ENCODE measurements around the gene WNK2.

The WNK2 gene

GRCh38 chr9:93147632-93148031 is 36.3 kb upstream of the WNK2 start:
- Histone ChIP-seq H3K27me3 (ENCODE audit: insufficient read depth, low read length) (no peaks in the 10 kb centered on the region), H3K4me1 (ENCODE audit: insufficient read depth, low read length) (no peaks in the 10 kb centered on the region; the same call in 1 of the 2 replicates), H3K27ac (ENCODE audit: low read depth, low read length) (no peak overlapping the region), H3K9ac (ENCODE audit: low read depth, low read length) (no peak overlapping the region), H3K9me3 (ENCODE audit: insufficient read depth, low read depth, low read length) (no peaks in the 10 kb centered on the region), H3K4me3 (ENCODE audit: low read length) (no peak overlapping the region), H3K36me3 (ENCODE audit: insufficient read depth, low read length) (no peaks in the 10 kb centered on the region)
- WGBS = 96% methylated on average over 1 of the region's 2 CpGs

GRCh38 chr9:93148721-93149120 is 35.2 kb upstream of the WNK2 start:
- H3K27ac ChIP-seq (ENCODE audit: low read depth, low read length) = no peak overlapping the region

GRCh38 chr9:93149361-93149760 is 34.6 kb upstream of the WNK2 start:
- H3K4me3 ChIP-seq (ENCODE audit: low read length) = no peak overlapping the region
- 100% methylated on average over 1 of the region's 1 CpG for WGBS
- no peaks in the 10 kb centered on the region for H3K9me3 ChIP-seq (ENCODE audit: insufficient read depth, low read depth, low read length)
- H3K27me3 ChIP-seq (ENCODE audit: insufficient read depth, low read length) = no peaks in the 10 kb centered on the region
- H3K9ac ChIP-seq (ENCODE audit: low read depth, low read length) = no peak overlapping the region
- no peak overlapping the region for H3K27ac ChIP-seq (ENCODE audit: low read depth, low read length)
- H3K36me3 ChIP-seq (ENCODE audit: insufficient read depth, low read length) = no peaks in the 10 kb centered on the region
- H3K4me1 ChIP-seq (ENCODE audit: insufficient read depth, low read length) = no peaks in the 10 kb centered on the region; the same call in 1 of the 2 replicates

More at GRCh38 chr9:93148721-93149120, 35.2 kb upstream of the WNK2 start:
- Histone ChIP-seq H3K9me3 (ENCODE audit: insufficient read depth, low read depth, low read length) (no peaks in the 10 kb centered on the region), H3K9ac (ENCODE audit: low read depth, low read length) (no peak overlapping the region), H3K4me1 (ENCODE audit: insufficient read depth, low read length) (no peaks in the 10 kb centered on the region; the same call in 1 of the 2 replicates), H3K27me3 (ENCODE audit: insufficient read depth, low read length) (no peaks in the 10 kb centered on the region), H3K36me3 (ENCODE audit: insufficient read depth, low read length) (no peaks in the 10 kb centered on the region), H3K4me3 (ENCODE audit: low read length) (no peak overlapping the region)
- 84% methylated on average over 2 of the region's 2 CpGs for WGBS

- WGBS = 91% methylated on average over 10 of the region's 10 CpGs
- Histone ChIP-seq H3K27ac (ENCODE audit: low read depth, low read length) (no peak overlapping the region), H3K27me3 (ENCODE audit: insufficient read depth, low read length) (no peaks in the 10 kb centered on the region), H3K9me3 (ENCODE audit: insufficient read depth, low read depth, low read length) (no peaks in the 10 kb centered on the region), H3K36me3 (ENCODE audit: insufficient read depth, low read length) (no peaks in the 10 kb centered on the region), H3K9ac (ENCODE audit: low read depth, low read length) (no peak overlapping the region), H3K4me1 (ENCODE audit: insufficient read depth, low read length) (no peaks in the 10 kb centered on the region), H3K4me3 (ENCODE audit: low read length) (no peak overlapping the region)
Measured at GRCh38 chr9:93151097-93151784, 32.7 kb upstream of the WNK2 start.

- H3K27me3 ChIP-seq (ENCODE audit: insufficient read depth, low read length) = no peaks in the 10 kb centered on the region
- no peaks in the 10 kb centered on the region for H3K9me3 ChIP-seq (ENCODE audit: insufficient read depth, low read depth, low read length)
- H3K36me3 ChIP-seq (ENCODE audit: insufficient read depth, low read length) = no peaks in the 10 kb centered on the region
- H3K9ac ChIP-seq (ENCODE audit: low read depth, low read length) = no peak overlapping the region
- H3K27ac ChIP-seq (ENCODE audit: low read depth, low read length) = no peak overlapping the region
- no peak overlapping the region for H3K4me3 ChIP-seq (ENCODE audit: low read length)
- 80% methylated on average over 14 of the region's 14 CpGs for WGBS
- H3K4me1 ChIP-seq (ENCODE audit: insufficient read depth, low read length) = no peaks in the 10 kb centered on the region
Measured at GRCh38 chr9:93154293-93154903, 29.5 kb upstream of the WNK2 start.

GRCh38 chr9:93155716-93156474 is 28.0 kb upstream of the WNK2 start:
- Histone ChIP-seq H3K4me3 (ENCODE audit: low read length) (no peak overlapping the region), H3K27me3 (ENCODE audit: insufficient read depth, low read length) (no peaks in the 10 kb centered on the region), H3K27ac (ENCODE audit: low read depth, low read length) (no peak overlapping the region), H3K9ac (ENCODE audit: low read depth, low read length) (no peak overlapping the region), H3K9me3 (ENCODE audit: insufficient read depth, low read depth, low read length) (no peaks in the 10 kb centered on the region), H3K4me1 (ENCODE audit: insufficient read depth, low read length) (no peaks in the 10 kb centered on the region), H3K36me3 (ENCODE audit: insufficient read depth, low read length) (no peaks in the 10 kb centered on the region)
- WGBS = 89% methylated on average over 16 of the region's 16 CpGs

- Histone ChIP-seq H3K27ac (ENCODE audit: low read depth, low read length) (no peak overlapping the region), H3K4me1 (ENCODE audit: insufficient read depth, low read length) (no peaks in the 10 kb centered on the region), H3K9me3 (ENCODE audit: insufficient read depth, low read depth, low read length) (no peaks in the 10 kb centered on the region), H3K27me3 (ENCODE audit: insufficient read depth, low read length) (no peaks in the 10 kb centered on the region), H3K36me3 (ENCODE audit: insufficient read depth, low read length) (no peaks in the 10 kb centered on the region), H3K4me3 (ENCODE audit: low read length) (no peak overlapping the region), H3K9ac (ENCODE audit: low read depth, low read length) (no peak overlapping the region)
- WGBS = 93% methylated on average over 11 of the region's 11 CpGs
Measured at GRCh38 chr9:93156475-93157008, 27.4 kb upstream of the WNK2 start.

GRCh38 chr9:93159601-93160471 is 24.1 kb upstream of the WNK2 start:
- 29% methylated on average over 19 of the region's 19 CpGs for WGBS
- Histone ChIP-seq H3K4me3 (ENCODE audit: low read length) (no peak overlapping the region), H3K9ac (ENCODE audit: low read depth, low read length) (no peak overlapping the region)

GRCh38 chr9:93161786-93162562 is 22.0 kb upstream of the WNK2 start:
- H3K9me3 ChIP-seq (ENCODE audit: insufficient read depth, low read depth, low read length) = no peaks in the 10 kb centered on the region
- no peaks in the 10 kb centered on the region for H3K36me3 ChIP-seq (ENCODE audit: insufficient read depth, low read length)
- no peak overlapping the region for H3K27ac ChIP-seq (ENCODE audit: low read depth, low read length)
- no peaks in the 10 kb centered on the region for H3K4me1 ChIP-seq (ENCODE audit: insufficient read depth, low read length)
- H3K27me3 ChIP-seq (ENCODE audit: insufficient read depth, low read length) = no peaks in the 10 kb centered on the region
- H3K4me3 ChIP-seq (ENCODE audit: low read length) = no peak overlapping the region
- 79% methylated on average over 10 of the region's 11 CpGs for WGBS
- no peak overlapping the region for H3K9ac ChIP-seq (ENCODE audit: low read depth, low read length)

More at GRCh38 chr9:93159601-93160471, 24.1 kb upstream of the WNK2 start:
- Histone ChIP-seq H3K9me3 (ENCODE audit: insufficient read depth, low read depth, low read length) (no peaks in the 10 kb centered on the region), H3K4me1 (ENCODE audit: insufficient read depth, low read length) (no peaks in the 10 kb centered on the region), H3K27ac (ENCODE audit: low read depth, low read length) (no peak overlapping the region), H3K36me3 (ENCODE audit: insufficient read depth, low read length) (no peaks in the 10 kb centered on the region), H3K27me3 (ENCODE audit: insufficient read depth, low read length) (no peaks in the 10 kb centered on the region)

- Histone ChIP-seq H3K9me3 (ENCODE audit: insufficient read depth, low read depth, low read length) (no peaks in the 10 kb centered on the region), H3K4me1 (ENCODE audit: insufficient read depth, low read length) (no peaks in the 10 kb centered on the region), H3K9ac (ENCODE audit: low read depth, low read length) (no peak overlapping the region), H3K27ac (ENCODE audit: low read depth, low read length) (no peak overlapping the region), H3K4me3 (ENCODE audit: low read length) (no peak overlapping the region), H3K36me3 (ENCODE audit: insufficient read depth, low read length) (no peaks in the 10 kb centered on the region), H3K27me3 (ENCODE audit: insufficient read depth, low read length) (no peaks in the 10 kb centered on the region)
- WGBS = 86% methylated on average over 13 of the region's 13 CpGs
Measured at GRCh38 chr9:93164085-93164484, 19.9 kb upstream of the WNK2 start.

Data from HUES64 (cell line).